Endothelial cell (in vitro differentiated cells): ENCODE measurements around the gene TRIM40. TPM values are rescaled to one million over a fixed set of nuclear protein-coding genes. Genes with fewer than 3 reads are reported as not detected.

Experiments
- DNase-seq: peaks from one replicate; pipeline ENCODE4 v3.0.0; 2021; ENCODE audit warnings: low spot score
- H3K27ac Mint-ChIP-seq: one replicate; pipeline ENCODE4 v1.8.0; 2021; ENCODE audit warnings: mixed read lengths, inconsistent platforms; ENCODE audit not compliant: unreplicated experiment
- H3K27me3 Mint-ChIP-seq: one replicate; pipeline ENCODE4 v1.8.0; 2021; ENCODE audit warnings: mild to moderate bottlenecking, moderate library complexity, mixed read lengths, inconsistent platforms; ENCODE audit not compliant: unreplicated experiment
- H3K36me3 Mint-ChIP-seq: one replicate; pipeline ENCODE4 v1.8.0; 2021; ENCODE audit warnings: mild to moderate bottlenecking, low read depth, mixed read lengths, inconsistent platforms; ENCODE audit not compliant: unreplicated experiment
- H3K4me1 Mint-ChIP-seq: one replicate; pipeline ENCODE4 v1.8.0; 2021; ENCODE audit warnings: mild to moderate bottlenecking, mixed read lengths, inconsistent platforms; ENCODE audit not compliant: unreplicated experiment
- H3K4me3 Mint-ChIP-seq: one replicate; pipeline ENCODE4 v1.8.0; 2021; ENCODE audit warnings: mild to moderate bottlenecking, mixed read lengths, inconsistent platforms; ENCODE audit not compliant: unreplicated experiment
- H3K9me3 Mint-ChIP-seq: one replicate; pipeline ENCODE4 v1.8.0; 2021; ENCODE audit warnings: mixed read lengths, inconsistent platforms; ENCODE audit not compliant: unreplicated experiment
- total RNA-seq: library from RNA; stranded (reverse); fragmentation: NEBNext Ultra II Directional; extraction: Animal tissue kit (Norgen Biotek cat#: 25700); gene quantifications from one replicate; pipeline ENCODE4 v1.2.1, GENCODE V29; 2021; ENCODE audit not compliant: unreplicated experiment
- TF ChIP-seq, protein P1 (sequence below): fragments of 200-600 bp; sonication (generic); IDR thresholded peaks from one replicate; pipeline ENCODE4 v1.5.0; 2021; ENCODE audit warnings: antibody characterized with exemption; ENCODE audit not compliant: unreplicated experiment

TRIM40 gene
- total RNA-seq, 1 donor from 2014 or later: not detected

DNA sequence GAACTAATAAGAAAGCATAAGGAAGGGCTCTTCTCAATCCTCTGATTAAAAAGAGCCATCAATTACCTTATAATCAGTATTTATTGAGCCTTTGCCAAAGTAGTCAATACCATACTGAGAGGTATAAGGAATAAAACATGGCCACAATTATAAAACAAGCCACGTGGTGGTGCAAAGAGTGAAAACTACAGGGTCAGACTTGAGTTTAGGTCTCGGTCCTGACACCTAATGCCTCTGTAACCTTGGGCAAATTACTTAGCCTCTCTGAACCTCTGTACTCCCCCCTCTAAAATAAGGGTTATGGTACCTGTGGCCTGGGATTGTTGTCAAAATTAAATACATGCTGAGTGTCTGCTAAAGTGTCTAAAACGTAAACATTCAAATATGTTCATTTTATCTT, 13.3 kb downstream of the TRIM40 start:
- TF ChIP-seq, protein P1, sequence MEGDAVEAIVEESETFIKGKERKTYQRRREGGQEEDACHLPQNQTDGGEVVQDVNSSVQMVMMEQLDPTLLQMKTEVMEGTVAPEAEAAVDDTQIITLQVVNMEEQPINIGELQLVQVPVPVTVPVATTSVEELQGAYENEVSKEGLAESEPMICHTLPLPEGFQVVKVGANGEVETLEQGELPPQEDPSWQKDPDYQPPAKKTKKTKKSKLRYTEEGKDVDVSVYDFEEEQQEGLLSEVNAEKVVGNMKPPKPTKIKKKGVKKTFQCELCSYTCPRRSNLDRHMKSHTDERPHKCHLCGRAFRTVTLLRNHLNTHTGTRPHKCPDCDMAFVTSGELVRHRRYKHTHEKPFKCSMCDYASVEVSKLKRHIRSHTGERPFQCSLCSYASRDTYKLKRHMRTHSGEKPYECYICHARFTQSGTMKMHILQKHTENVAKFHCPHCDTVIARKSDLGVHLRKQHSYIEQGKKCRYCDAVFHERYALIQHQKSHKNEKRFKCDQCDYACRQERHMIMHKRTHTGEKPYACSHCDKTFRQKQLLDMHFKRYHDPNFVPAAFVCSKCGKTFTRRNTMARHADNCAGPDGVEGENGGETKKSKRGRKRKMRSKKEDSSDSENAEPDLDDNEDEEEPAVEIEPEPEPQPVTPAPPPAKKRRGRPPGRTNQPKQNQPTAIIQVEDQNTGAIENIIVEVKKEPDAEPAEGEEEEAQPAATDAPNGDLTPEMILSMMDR: no peak
- Mint-ChIP-seq H3K9me3 (no peaks in the 10 kb centered on the region), H3K27ac (no peak overlapping the region), H3K36me3 (no peaks in the 10 kb centered on the region), H3K4me1 (no peaks in the 10 kb centered on the region), H3K4me3 (no peak overlapping the region), H3K27me3 (peaks cover 4% of the 10 kb centered on the region)
- DNase-seq: no peak

DNA sequence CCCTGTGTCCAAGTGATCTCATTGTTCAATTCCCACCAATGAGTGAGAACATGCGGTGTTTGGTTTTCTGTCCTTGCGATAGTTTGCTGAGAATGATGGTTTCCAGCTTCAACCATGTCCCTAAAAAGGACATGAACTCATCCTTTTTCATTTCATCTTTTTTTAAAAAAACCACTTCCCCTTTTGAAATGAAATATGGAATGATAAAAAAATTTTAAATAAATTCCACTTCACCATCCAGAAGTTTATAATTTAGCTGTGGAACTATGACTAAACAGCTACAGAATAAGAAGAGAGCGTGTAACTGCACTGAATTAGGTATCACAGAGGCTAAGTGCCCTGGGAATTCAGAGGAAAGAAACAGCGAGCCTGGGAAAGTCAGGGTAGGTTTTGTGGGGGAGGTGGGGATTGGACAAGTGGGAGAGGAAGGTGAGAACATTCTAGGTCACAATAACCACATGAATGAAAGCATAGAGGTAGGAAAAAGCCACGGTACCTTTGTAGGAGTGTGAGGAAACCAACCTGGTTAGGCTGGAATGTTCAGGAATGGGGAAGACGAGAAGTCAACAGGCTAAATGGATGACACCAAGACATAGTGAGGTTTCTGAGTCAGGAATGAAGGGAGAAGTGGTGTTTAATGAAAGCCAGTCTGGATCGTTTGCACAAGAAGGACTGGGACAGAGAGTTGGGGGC, 14.1 kb downstream of the TRIM40 start:
- no peaks in the 10 kb centered on the region for H3K36me3 Mint-ChIP-seq
- H3K9me3 Mint-ChIP-seq: no peaks in the 10 kb centered on the region
- TF ChIP-seq, protein P1: no peak
- no peak overlapping the region for H3K4me3 Mint-ChIP-seq
- H3K27me3 Mint-ChIP-seq: peaks cover 4% of the 10 kb centered on the region
- no peak overlapping the region for H3K27ac Mint-ChIP-seq
- DNase-seq: no peak
- no peaks in the 10 kb centered on the region for H3K4me1 Mint-ChIP-seq

DNA sequence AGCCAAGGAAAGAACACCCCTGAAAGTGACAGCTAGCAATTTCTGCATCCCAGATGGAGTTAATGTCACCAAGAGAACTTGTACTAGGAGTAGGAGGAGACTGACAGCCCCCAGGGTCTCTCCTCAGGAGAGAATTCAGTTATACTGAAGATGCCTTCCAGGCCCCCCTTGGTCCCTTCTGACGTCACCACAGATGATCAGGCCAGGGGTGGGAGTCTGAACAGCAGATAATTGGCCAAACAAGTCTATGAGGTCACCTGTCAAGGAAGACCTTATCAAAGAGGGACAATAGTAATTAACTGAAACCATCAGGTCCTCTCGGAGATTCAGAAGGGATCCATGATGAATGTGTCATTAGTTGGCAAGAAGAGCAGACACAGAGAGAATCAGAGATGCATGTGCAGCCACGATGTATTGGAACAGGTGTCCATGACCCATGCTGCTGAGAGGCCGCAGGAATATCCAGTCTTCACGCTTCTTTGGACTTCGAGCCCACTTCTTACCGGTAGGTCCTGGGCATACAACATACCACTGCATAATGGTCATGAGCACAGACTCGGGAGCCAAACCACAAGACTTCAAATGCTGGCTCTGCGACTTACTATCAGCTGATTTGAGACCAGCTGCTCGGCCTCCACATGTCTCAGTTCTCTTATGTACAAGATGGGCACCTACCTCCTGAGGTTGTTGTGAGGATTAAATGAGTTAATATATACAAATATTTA, 14.9 kb downstream of the TRIM40 start:
- TF ChIP-seq, protein P1: no peak
- Mint-ChIP-seq H3K4me1 (no peaks in the 10 kb centered on the region), H3K27me3 (peaks cover 4% of the 10 kb centered on the region), H3K27ac (no peak overlapping the region), H3K9me3 (no peaks in the 10 kb centered on the region), H3K36me3 (no peaks in the 10 kb centered on the region), H3K4me3 (no peak overlapping the region)
- no peak for DNase-seq

DNA sequence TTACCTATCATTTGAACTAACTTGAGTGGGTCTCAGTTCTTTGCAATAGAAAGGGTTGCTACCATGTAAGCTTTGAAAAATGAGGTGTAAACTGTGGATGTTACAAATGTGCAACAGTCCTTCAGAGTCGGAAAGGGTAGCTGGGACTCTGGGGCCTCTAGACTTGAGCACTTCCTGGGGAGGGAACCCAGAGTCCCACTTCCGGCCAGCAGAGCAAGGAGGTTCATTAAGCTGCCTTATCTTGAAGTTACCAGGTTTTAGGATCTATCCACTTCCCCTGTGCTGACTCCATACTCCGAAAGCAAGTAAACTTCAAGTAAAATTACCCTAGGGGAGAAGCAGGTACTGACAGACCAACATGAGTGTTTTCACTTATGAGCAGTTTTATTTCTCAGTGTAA, 15.6 kb downstream of the TRIM40 start:
- no peak overlapping the region for H3K27ac Mint-ChIP-seq
- H3K9me3 Mint-ChIP-seq: no peaks in the 10 kb centered on the region
- H3K27me3 Mint-ChIP-seq: peaks cover 5% of the 10 kb centered on the region
- DNase-seq: no peak
- TF ChIP-seq, protein P1: no peak
- peaks cover 2% of the 10 kb centered on the region for H3K4me1 Mint-ChIP-seq
- no peak overlapping the region for H3K4me3 Mint-ChIP-seq
- no peaks in the 10 kb centered on the region for H3K36me3 Mint-ChIP-seq

DNA sequence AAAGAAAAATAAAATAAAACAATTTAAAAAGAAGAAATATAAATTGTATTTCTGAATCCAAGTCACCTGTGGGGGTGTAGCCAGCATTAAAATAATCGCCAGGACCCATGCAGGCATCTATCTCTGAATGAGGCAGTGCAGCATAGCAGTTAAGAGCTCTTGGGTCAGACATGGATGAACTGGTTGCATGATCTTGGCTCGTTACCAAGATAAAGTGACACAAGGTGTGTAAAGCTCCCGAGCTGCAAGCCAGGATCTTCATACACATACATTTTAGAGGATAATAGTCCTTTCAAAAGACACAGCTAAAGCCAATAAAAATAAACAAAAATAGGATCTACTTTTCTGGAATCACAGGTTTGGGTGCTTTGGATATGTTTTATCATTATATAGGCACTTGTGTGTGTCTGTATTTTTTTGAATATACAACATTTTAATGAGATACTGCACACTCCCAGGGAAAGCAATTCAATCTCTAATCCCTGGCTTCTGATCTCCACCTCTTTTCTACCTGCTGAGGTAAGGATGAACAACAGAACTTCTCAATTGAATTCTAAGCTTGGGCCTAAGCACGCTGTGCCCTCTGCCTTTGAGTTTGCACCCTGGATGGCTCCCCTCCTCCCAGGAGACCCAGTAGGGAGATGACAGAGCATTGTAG, 16.2 kb downstream of the TRIM40 start:
- no peak for DNase-seq
- Mint-ChIP-seq H3K27ac (no peak overlapping the region), H3K4me1 (peaks cover 2% of the 10 kb centered on the region), H3K36me3 (no peaks in the 10 kb centered on the region), H3K27me3 (peaks cover 5% of the 10 kb centered on the region), H3K9me3 (no peaks in the 10 kb centered on the region), H3K4me3 (no peak overlapping the region)
- TF ChIP-seq, protein P1: no peak
